HL-60 (cell line): Measurements from ENCODE around the gene LIPA.

ENCODE experiments used
- CTCF ChIP-seq: IDR thresholded peaks from one replicate; pipeline ENCODE4 v1.5.1; 2011; ENCODE audit warnings: low read length, control low read depth, inconsistent platforms; ENCODE audit not compliant: insufficient read depth
- POLR2AphosphoS5 ChIP-seq: IDR thresholded peaks from 2 replicates; pipeline ENCODE4 v1.6.1; 2012; ENCODE audit warnings: low read depth
- SPI1 ChIP-seq: IDR thresholded peaks from 2 replicates; pipeline ENCODE4 v1.6.1; 2012; ENCODE audit warnings: low read depth, mild to moderate bottlenecking, borderline replicate concordance

GRCh38 chr10:89236226-89236797 lies 15.3 kb downstream of the LIPA start:
- TF ChIP-seq POLR2AphosphoS5 (no peak), CTCF (no peak), SPI1 (no peak)
